ENCODE results near the gene REEP1. TPM values are rescaled to one million over a fixed set of nuclear protein-coding genes. Genes with fewer than 3 reads are reported as not detected.

Gene REEP1
- total and polyA plus RNA-seq, 2 of the 8 experiments (the other 6 are each of a cell fraction or from before 2014, with no cell fraction given) = 0.74 to 1.5 TPM

GRCh38 chr2:86186431-86186830 lies 151.0 kb downstream of the REEP1 start:
- no peak overlapping the region for H2BK12ac ChIP-seq (ENCODE audit: low read depth, low read length)
- H4K91ac ChIP-seq (replicated peaks; ENCODE audit: insufficient read length, low read length) = no peak overlapping the region
- no peak for FAIRE-seq
- no peaks in the 10 kb centered on the region for H3K9me3 ChIP-seq (ENCODE audit: insufficient read depth in 2 of 2, low read depth in 1 of 2, low read length in 1 of 2)
- peaks cover 0 to 4% (median 2%) of the 10 kb centered on the region in 4 experiments; a peak in 1 of 8 replicates for H3K36me3 ChIP-seq (ENCODE audit: control insufficient read depth in 2 of 4, insufficient read depth in 4 of 4, low read length in 3 of 4)
- no peak overlapping the region for H4K5ac ChIP-seq (ENCODE audit: insufficient read length, low read depth, low read length)
- H3K18ac ChIP-seq (ENCODE audit: extremely low read depth, low read length) = no peak overlapping the region
- H2BK20ac ChIP-seq (ENCODE audit: low read length) = no peak overlapping the region
- H3K4ac ChIP-seq (replicated peaks; ENCODE audit: insufficient read length, low read depth, low read length) = no peak overlapping the region
- no peak overlapping the region for H2BK15ac ChIP-seq (ENCODE audit: low read length)
- H3K27me3 ChIP-seq (replicated peaks in 1 of 4; ENCODE audit: control insufficient read depth in 3 of 4, extremely low read depth in 1 of 4, insufficient read depth in 3 of 4, low read length in 3 of 4) = no peaks in the 10 kb centered on the region
- H3K4me2 ChIP-seq (ENCODE audit: insufficient read depth in 1 of 2, low read depth in 2 of 2, low read length in 2 of 2) = no peak overlapping the region
- no peak overlapping the region for H3K56ac ChIP-seq (replicated peaks; ENCODE audit: insufficient read length, low read depth, low read length)
- no peak overlapping the region for H2BK120ac ChIP-seq (replicated peaks; ENCODE audit: low read depth, low read length)
- no peak overlapping the region for H3K27ac ChIP-seq (ENCODE audit: low read depth, low read length)
- H3K14ac ChIP-seq (ENCODE audit: insufficient read length) = no peak overlapping the region
- CTCF ChIA-PET (ENCODE audit: partially characterized antibody) = interaction anchor here (0.6 to 1.6 kb wide), 3 partner anchors 9 to 264 kb away, joined by 3 read pairs; partner anchors contain the start of gene IMMT
- H2AFZ ChIP-seq (ENCODE audit: low read length) = no peak overlapping the region
- H4K8ac ChIP-seq (ENCODE audit: extremely low read depth, insufficient read depth, low read length) = no peak overlapping the region
- H4K20me1 ChIP-seq (replicated peaks in 1 of 2; ENCODE audit: control insufficient read depth in 1 of 2, insufficient read depth in 2 of 2, low read length in 2 of 2) = peaks cover 6 to 14% of the 10 kb centered on the region in 2 experiments
- no peak for DNase-seq (ENCODE audit: low read depth in 1 of 2, low spot score in 2 of 2)
- H2AK5ac ChIP-seq (ENCODE audit: low read depth, low read length) = no peak overlapping the region
- H3K23ac ChIP-seq (ENCODE audit: insufficient read length) = no peak overlapping the region
- H3K79me1 ChIP-seq (ENCODE audit: low read depth, low read length) = peaks cover 8% of the 10 kb centered on the region
- POLR2A ChIA-PET (ENCODE audit: partially characterized antibody) = interaction anchor here (0.6 to 4.6 kb wide), 6 partner anchors 8 to 90 kb away, joined by 3 to 22 read pairs (median 4); partner anchors contain the start of gene IMMT
- H3K79me2 ChIP-seq (ENCODE audit: control insufficient read depth in 1 of 2, insufficient read depth in 2 of 2, low read length in 2 of 2) = peaks cover 20 to 98% of the 10 kb centered on the region in 2 experiments
- no peaks in the 10 kb centered on the region for H3K4me1 ChIP-seq (replicated peaks in 1 of 4; ENCODE audit: control insufficient read depth in 3 of 4, insufficient read depth in 4 of 4, low read length in 3 of 4)
- no peak overlapping the region for H3K9ac ChIP-seq (replicated peaks in 1 of 4; ENCODE audit: extremely low read depth in 1 of 4, low read depth in 3 of 4, low read length in 3 of 4)
- no peak overlapping the region for H2BK5ac ChIP-seq (ENCODE audit: low read depth, low read length)
- no peak overlapping the region for H3K4me3 ChIP-seq (ENCODE audit: extremely low read depth in 1 of 4, insufficient read depth in 2 of 4, low read depth in 3 of 4, low read length in 4 of 4)
- H3K23me2 ChIP-seq (ENCODE audit: low read depth, low read length) = no peaks in the 10 kb centered on the region
- TF ChIP-seq TAF7 (optimal IDR thresholded peaks at IDR 0.05; ENCODE audit: borderline replicate concordance, low read depth, low read length) = no peak
- TF ChIP-seq ATF2 (IDR thresholded peaks at IDR 0.05; ENCODE audit: low read length) = no peak
- no peak for TF ChIP-seq EGR1 (IDR thresholded peaks at IDR 0.05; ENCODE audit: borderline replicate concordance, low read depth, low read length)
- TF ChIP-seq ATF3 (IDR thresholded peaks at IDR 0.05; ENCODE audit: insufficient read depth, low read depth, low read length) = no peak
- TF ChIP-seq CTBP2 (IDR thresholded peaks at IDR 0.05; ENCODE audit: borderline replicate concordance, insufficient read depth, insufficient read length, low read length) = no peak
- no peak for TF ChIP-seq CBX8 (IDR thresholded peaks at IDR 0.05; ENCODE audit: borderline replicate concordance, low read depth, low read length)
- no peak for TF ChIP-seq RNF2 (IDR thresholded peaks at IDR 0.05; ENCODE audit: borderline replicate concordance, low read depth, low read length, missing control alignments, poor library complexity, severe bottlenecking)
- TF ChIP-seq RFX5 (IDR thresholded peaks at IDR 0.05; ENCODE audit: borderline replicate concordance, low read depth, low read length) = no peak
- no peak for TF ChIP-seq KDM4A (IDR thresholded peaks at IDR 0.05; ENCODE audit: low read depth, low read length, severe bottlenecking)
- TF ChIP-seq SIRT6 (IDR thresholded peaks at IDR 0.05; ENCODE audit: low read length) = no peak
- no peak for TF ChIP-seq CEBPB (IDR thresholded peaks at IDR 0.05; ENCODE audit: low read depth, low read length)
- TF ChIP-seq RXRA (IDR thresholded peaks at IDR 0.05; ENCODE audit: insufficient read depth, low read depth, low read length) = no peak

All from H1 (cell line).